Small intestine (tissue), 7 donors: Measurements from ENCODE around the gene THSD7A. TPM values are rescaled to one million over a fixed set of nuclear protein-coding genes. Genes with fewer than 3 reads are reported as not detected.

Experiments
- DNase-seq, 2 donors: peaks; one replicate each; pipeline versions ENCODE4 v3.0.0 to v3.0.0-alpha.2; 2013
- FAIRE-seq: peaks from 2 replicates; lab custom pipeline; 2012; peaks lifted over from hg19 to GRCh38; lab: Jason Lieb, UNC
- H3K27ac ChIP-seq, 3 donors: one replicate each; pipeline ENCODE4 v1.5.1; 2013; ENCODE audit warnings: low read length in 2 of 3, mild to moderate bottlenecking in 2 of 3, control low read depth in 1 of 3, inconsistent platforms in 1 of 3, low read depth in 1 of 3, moderate library complexity in 1 of 3
- H3K27me3 ChIP-seq, 3 donors: one replicate each; pipeline ENCODE4 v1.6.1; 2013; ENCODE audit warnings: low read length in 3 of 3, inconsistent platforms in 1 of 3; ENCODE audit not compliant: control insufficient read depth in 3 of 3, insufficient read depth in 3 of 3
- H3K36me3 ChIP-seq, 3 donors: one replicate each; pipeline ENCODE4 v1.6.1; 2013; ENCODE audit warnings: low read length in 3 of 3, inconsistent platforms in 1 of 3, low read depth in 1 of 3, mild to moderate bottlenecking in 1 of 3, moderate library complexity in 1 of 3; ENCODE audit not compliant: control insufficient read depth in 3 of 3, insufficient read depth in 2 of 3
- H3K4me1 ChIP-seq, 3 donors: one replicate each; pipeline ENCODE4 v1.6.1; 2013; ENCODE audit warnings: low read length in 2 of 3, inconsistent platforms in 1 of 3, low read depth in 1 of 3, mild to moderate bottlenecking in 1 of 3, moderate library complexity in 1 of 3; ENCODE audit not compliant: control insufficient read depth in 3 of 3, insufficient read depth in 2 of 3
- H3K4me3 ChIP-seq, 3 donors: one replicate each; pipeline ENCODE4 v1.5.1; 2013; ENCODE audit warnings: low read length in 3 of 3, control low read depth in 1 of 3, inconsistent platforms in 1 of 3, low read depth in 1 of 3, mild to moderate bottlenecking in 1 of 3, moderate library complexity in 1 of 3
- H3K9me3 ChIP-seq, 2 donors: one replicate each; pipeline ENCODE4 v1.6.1; 2013; ENCODE audit warnings: low read depth in 1 of 2, low read length in 1 of 2; ENCODE audit not compliant: control insufficient read depth in 2 of 2, insufficient read depth in 1 of 2
- WGBS, 3 donors: extraction: QIAGEN DNeasy Blood & Tissue Kit; methylation state at CpG; one replicate each; pipeline ENCODE4 v1.1.7; 2013; 5-methylcytosine and 5-hydroxymethylcytosine counted together
- polyA plus RNA-seq, 4 donors: library from polyadenylated mRNA; stranded (reverse) in 3 of 4; unstranded in 1 of 4; fragments of 200-250 nt in 3 of 4; fragments of 120-200 nt in 1 of 4; gene quantifications; one replicate each; pipeline versions ENCODE4 v1.2.1 to v1.2.3, GENCODE V29; 2013
- donor health status: healthy with polysubstance abuse.
- donor health status: control.
- donor health status: control.
- donor health status: Bipolar disorder and iron deficiency.
- donor health status: healthy.

THSD7A gene
- polyA plus RNA-seq, 4 donors: 1.1 to 3.5 TPM; not detected in 2

GRCh38 chr7:11343818-11344413 lies 488.1 kb downstream of the THSD7A start:
- H3K27me3 ChIP-seq: no peaks in the 10 kb centered on the region
- H3K36me3 ChIP-seq: no peaks in the 10 kb centered on the region
- 18 to 20% (median 18%) methylated on average over 10 of the region's 10 CpGs for WGBS, 3 donors
- H3K27ac ChIP-seq: no peak overlapping the region
- peaks cover 0 to 6% (median 0%) of the 10 kb centered on the region in 3 donors for H3K4me1 ChIP-seq
- DNase-seq (peak; percentile 35 to 52), FAIRE-seq (no peak)
- no peaks in the 10 kb centered on the region for H3K9me3 ChIP-seq
- no peak overlapping the region for H3K4me3 ChIP-seq

GRCh38 chr7:11343136-11343535 lies 488.9 kb downstream of the THSD7A start:
- FAIRE-seq (no peak), DNase-seq (no peak)
- H3K36me3 ChIP-seq: no peaks in the 10 kb centered on the region
- H3K27me3 ChIP-seq: no peaks in the 10 kb centered on the region
- peaks cover 0 to 6% (median 0%) of the 10 kb centered on the region in 3 donors for H3K4me1 ChIP-seq
- no peak overlapping the region for H3K27ac ChIP-seq
- H3K4me3 ChIP-seq: no peak overlapping the region
- H3K9me3 ChIP-seq: no peaks in the 10 kb centered on the region

GRCh38 chr7:11341285-11341944 lies 490.6 kb downstream of the THSD7A start:
- no peaks in the 10 kb centered on the region for H3K36me3 ChIP-seq
- H3K4me3 ChIP-seq: no peak overlapping the region
- no peak for FAIRE-seq
- no peaks in the 10 kb centered on the region for H3K9me3 ChIP-seq
- no peak overlapping the region for H3K27ac ChIP-seq
- H3K4me1 ChIP-seq: peaks cover 0 to 4% (median 0%) of the 10 kb centered on the region in 3 donors
- DNase-seq: peak; percentile 35 to 38
- 21 to 45% (median 27%) methylated on average over 4 of the region's 4 CpGs for WGBS, 3 donors
- H3K27me3 ChIP-seq: no peaks in the 10 kb centered on the region

GRCh38 chr7:11336432-11336831 lies 495.6 kb downstream of the THSD7A start:
- H3K27ac ChIP-seq: no peak overlapping the region
- H3K4me1 ChIP-seq: no peaks in the 10 kb centered on the region
- 21 to 46% (median 30%) methylated on average over 2 of the region's 2 CpGs for WGBS, 3 donors
- H3K4me3 ChIP-seq: no peak overlapping the region
- H3K36me3 ChIP-seq: no peaks in the 10 kb centered on the region
- no peaks in the 10 kb centered on the region for H3K27me3 ChIP-seq
- DNase-seq (no peak), FAIRE-seq (no peak)
- no peaks in the 10 kb centered on the region for H3K9me3 ChIP-seq

GRCh38 chr7:11335947-11336346 lies 496.1 kb downstream of the THSD7A start:
- no peak for FAIRE-seq
- 62 to 71% (median 68%) methylated on average over 4 of the region's 4 CpGs for WGBS, 3 donors

GRCh38 chr7:11332865-11333228 lies 499.2 kb downstream of the THSD7A start:
- FAIRE-seq (no peak), DNase-seq (no peak)
- Histone ChIP-seq H3K36me3 (no peaks in the 10 kb centered on the region), H3K4me1 (no peaks in the 10 kb centered on the region), H3K27ac (no peak overlapping the region), H3K4me3 (no peak overlapping the region), H3K9me3 (no peaks in the 10 kb centered on the region), H3K27me3 (no peaks in the 10 kb centered on the region)
- WGBS, 3 donors: 87 to 98% (median 88%) methylated on average over 2 of the region's 2 CpGs

More at GRCh38 chr7:11335947-11336346, 496.1 kb downstream of the THSD7A start:
- DNase-seq: no peak
- no peak overlapping the region for H3K4me3 ChIP-seq
- H3K36me3 ChIP-seq: no peaks in the 10 kb centered on the region
- H3K27me3 ChIP-seq: no peaks in the 10 kb centered on the region
- H3K27ac ChIP-seq: no peak overlapping the region
- H3K9me3 ChIP-seq: no peaks in the 10 kb centered on the region
- no peaks in the 10 kb centered on the region for H3K4me1 ChIP-seq

- Histone ChIP-seq H3K27ac (no peak overlapping the region), H3K9me3 (no peaks in the 10 kb centered on the region), H3K27me3 (no peaks in the 10 kb centered on the region), H3K4me1 (no peaks in the 10 kb centered on the region), H3K4me3 (no peak overlapping the region), H3K36me3 (no peaks in the 10 kb centered on the region)
- no peak for DNase-seq
- 82 to 94% (median 83%) methylated on average over 4 of the region's 4 CpGs for WGBS, 3 donors
- FAIRE-seq: no peak
Observed at GRCh38 chr7:11332186-11332864, 499.7 kb downstream of the THSD7A start.

- FAIRE-seq: no peak
- DNase-seq: no peak
- Histone ChIP-seq H3K4me3 (no peak overlapping the region), H3K27me3 (no peaks in the 10 kb centered on the region), H3K36me3 (no peaks in the 10 kb centered on the region), H3K4me1 (no peaks in the 10 kb centered on the region), H3K27ac (no peak overlapping the region), H3K9me3 (no peaks in the 10 kb centered on the region)
- 62 to 77% (median 65%) methylated on average over 8 of the region's 8 CpGs for WGBS, 3 donors
Observed at GRCh38 chr7:11331128-11332102, 500.6 kb downstream of the THSD7A start.
